ENCODE measurements around the gene KCNC2.

KCNC2 gene

DNA sequence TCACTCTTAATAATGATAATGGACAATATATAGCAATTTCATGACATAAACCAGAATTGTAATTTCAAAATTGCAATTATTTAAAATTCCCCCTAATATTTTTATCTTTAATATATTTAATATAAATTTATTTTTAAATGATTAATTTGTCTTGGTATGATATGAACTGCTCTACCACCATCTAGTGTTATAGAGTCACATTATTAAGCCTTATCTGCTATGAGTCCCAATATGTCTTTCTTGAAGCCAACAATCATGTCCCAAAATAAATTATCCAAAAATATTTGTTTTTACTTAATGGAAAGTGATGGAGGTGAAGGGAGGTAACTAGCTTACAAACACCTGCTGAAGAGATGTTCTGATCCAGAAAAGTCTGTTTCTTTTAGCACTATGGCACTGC lies 151.4 kb downstream of the KCNC2 start:
- TF ChIP-seq GATA3 (IDR thresholded peaks at IDR 0.05; ENCODE audit: low read depth, low read length), result no peak
- no peak for TF ChIP-seq GATA2 (IDR thresholded peaks at IDR 0.05; ENCODE audit: low read depth, low read length)

DNA sequence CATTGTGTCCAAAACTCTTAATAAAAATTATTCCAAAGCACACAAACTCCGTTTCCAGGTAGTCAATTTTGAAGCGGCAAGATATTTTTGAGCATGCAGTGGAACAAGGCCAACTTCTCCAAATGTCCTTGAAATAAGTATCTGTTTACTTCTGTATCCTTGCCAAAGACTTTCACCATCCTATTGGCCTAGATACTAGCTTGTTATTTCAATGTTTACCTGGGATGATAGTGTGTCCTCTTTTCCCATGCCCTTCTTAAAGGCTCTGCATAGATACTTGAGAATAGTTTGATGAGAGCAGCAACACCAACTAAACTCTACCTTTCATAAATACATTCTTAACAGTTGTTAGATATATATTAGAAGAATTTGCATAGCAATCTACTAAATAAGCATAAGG lies 160.9 kb downstream of the KCNC2 start:
- TF ChIP-seq GATA2 (IDR thresholded peaks at IDR 0.05; ENCODE audit: low read depth, low read length), result no peak
- no peak for TF ChIP-seq GATA3 (IDR thresholded peaks at IDR 0.05; ENCODE audit: low read depth, low read length)

DNA sequence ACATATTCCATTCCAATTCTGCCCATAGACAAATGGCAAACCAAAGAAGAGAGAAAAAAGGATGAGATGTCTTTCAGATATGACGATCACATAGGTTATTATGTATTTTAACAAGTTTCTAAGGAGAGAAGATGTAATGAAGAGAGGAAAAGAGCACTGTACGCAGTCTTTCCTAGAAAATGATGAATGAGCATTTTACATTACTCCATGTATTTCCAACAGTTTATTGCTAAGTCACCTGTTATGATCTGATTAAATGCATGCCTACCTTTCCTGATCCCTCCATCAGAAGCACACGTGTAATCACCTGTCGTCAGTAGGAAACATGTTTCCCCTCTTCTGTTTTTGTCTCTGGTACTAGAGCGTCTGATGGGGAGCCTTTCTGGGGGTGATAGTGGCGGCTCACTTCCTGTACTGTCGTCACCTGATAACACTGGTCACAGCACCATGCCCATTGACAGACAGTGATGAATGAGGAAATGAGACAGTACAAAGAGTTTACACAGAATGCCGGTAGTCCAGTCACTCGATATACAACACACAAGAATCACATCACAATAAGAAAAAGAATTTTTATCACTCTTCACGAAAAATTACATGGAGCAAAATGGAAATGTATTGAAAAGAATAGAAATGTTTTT lies 161.6 kb downstream of the KCNC2 start:
- TF ChIP-seq GATA2 (IDR thresholded peaks at IDR 0.05; ENCODE audit: low read depth, low read length) (no peak), GATA3 (IDR thresholded peaks at IDR 0.05; ENCODE audit: low read depth, low read length) (no peak)

DNA sequence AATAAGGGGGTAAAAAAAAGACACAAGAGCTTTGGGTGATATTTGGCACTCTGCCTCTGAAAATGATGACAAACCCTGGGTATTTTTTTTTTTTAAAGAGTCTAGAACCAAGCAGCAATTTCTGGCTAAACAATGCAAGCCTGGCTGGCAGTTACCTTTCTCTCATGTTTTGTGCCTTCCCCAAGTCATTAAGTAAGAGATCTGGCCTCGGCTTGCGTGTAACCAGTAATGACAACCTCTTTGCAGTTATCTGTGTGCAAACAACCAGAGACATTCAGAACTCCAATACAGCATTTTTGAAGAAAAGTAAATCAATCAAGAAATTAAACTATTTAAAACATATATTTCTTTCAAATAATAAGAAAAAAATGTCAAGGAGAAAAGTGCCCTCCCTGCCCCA lies 167.5 kb downstream of the KCNC2 start:
- TF ChIP-seq GATA2 (IDR thresholded peaks at IDR 0.05; ENCODE audit: low read depth, low read length) (no peak), GATA3 (IDR thresholded peaks at IDR 0.05; ENCODE audit: low read depth, low read length) (no peak)

DNA sequence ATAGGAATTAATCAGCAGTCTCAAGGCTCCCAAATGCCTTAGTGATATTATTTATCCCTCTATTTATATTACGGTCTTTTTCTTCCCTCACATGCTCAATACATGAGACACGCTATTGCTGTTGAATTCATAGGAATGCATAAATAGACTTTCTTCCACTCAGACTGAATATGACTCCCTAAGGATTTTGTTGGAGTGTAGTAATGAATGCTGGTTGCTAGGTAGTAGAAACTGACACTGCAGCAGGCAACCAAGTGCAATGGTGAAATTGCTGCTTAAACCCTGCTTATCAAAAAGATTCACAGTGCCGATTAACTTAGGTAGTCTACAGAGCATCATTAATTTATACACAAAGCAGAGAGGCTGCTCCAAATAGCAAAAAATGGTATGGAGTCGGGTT lies 168.2 kb downstream of the KCNC2 start:
- TF ChIP-seq GATA3 (IDR thresholded peaks at IDR 0.05; ENCODE audit: low read depth, low read length) (no peak), GATA2 (IDR thresholded peaks at IDR 0.05; ENCODE audit: low read depth, low read length) (no peak)

DNA sequence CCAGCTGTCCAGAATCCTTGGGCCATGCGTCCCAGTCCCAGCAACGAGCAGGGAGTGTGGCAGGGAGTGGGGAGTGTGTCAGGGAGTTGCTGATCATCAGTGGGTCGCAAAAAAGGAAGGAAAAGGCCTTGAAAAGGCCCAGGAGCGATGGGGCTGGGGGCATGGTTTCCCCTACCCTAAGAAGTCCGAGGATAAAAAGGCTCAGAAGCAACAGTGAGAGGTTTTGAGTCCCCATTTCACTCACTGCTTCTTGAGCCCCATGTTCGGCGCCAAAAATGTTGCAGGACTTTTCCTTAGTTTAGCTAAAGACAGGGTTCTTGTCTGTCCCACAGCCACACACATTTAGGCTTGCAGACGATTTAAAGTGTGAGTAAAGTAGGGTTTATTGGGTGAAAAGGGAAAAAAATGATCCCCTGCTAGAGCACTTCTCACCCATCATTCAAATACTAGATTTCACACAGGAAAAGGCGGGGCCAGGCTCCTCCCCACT lies 189.5 kb downstream of the KCNC2 start:
- TF ChIP-seq GATA2 (IDR thresholded peaks at IDR 0.05; ENCODE audit: low read depth, low read length) (no peak), GATA3 (IDR thresholded peaks at IDR 0.05; ENCODE audit: low read depth, low read length) (no peak)

DNA sequence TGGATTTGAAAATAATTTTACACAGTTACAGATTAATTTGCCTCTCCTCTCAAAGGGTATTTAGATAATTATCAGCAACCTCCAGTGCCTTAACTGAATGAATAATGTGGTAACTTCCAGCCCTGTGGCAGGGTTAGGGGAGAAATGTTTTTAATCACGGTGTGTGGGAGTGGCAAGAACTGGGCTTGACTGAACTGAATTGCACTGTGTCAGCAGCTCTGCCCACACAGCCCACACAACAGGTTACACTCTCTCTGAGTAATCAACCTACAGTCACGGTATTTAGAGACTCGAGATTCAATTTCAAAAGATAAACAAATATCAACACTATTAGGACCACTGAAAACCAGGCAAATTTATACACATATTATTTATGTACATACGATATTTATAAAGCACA lies 198.5 kb downstream of the KCNC2 start:
- no peak for TF ChIP-seq GATA2 (IDR thresholded peaks at IDR 0.05; ENCODE audit: low read depth, low read length)
- no peak for TF ChIP-seq GATA3 (IDR thresholded peaks at IDR 0.05; ENCODE audit: low read depth, low read length)

DNA sequence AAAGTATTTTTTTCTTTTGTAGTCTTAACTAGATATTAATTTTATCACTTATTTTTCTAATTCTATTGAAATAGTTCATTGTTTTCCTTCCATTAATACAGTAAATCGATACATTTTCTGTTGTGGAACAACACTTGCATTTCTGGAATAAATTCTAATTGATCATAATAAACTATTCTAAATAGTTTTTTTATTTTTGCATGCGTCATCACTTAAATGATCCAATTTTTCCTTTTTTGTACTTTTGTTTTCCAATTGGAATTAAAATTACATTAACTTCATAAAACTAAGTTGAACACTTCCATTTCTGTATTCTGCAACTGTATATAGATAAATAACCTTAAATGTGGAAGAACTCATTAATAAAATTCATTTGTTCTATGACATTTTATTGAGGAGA lies 202.5 kb downstream of the KCNC2 start:
- TF ChIP-seq GATA3 (IDR thresholded peaks at IDR 0.05; ENCODE audit: low read depth, low read length) (no peak), GATA2 (IDR thresholded peaks at IDR 0.05; ENCODE audit: low read depth, low read length) (no peak)

DNA sequence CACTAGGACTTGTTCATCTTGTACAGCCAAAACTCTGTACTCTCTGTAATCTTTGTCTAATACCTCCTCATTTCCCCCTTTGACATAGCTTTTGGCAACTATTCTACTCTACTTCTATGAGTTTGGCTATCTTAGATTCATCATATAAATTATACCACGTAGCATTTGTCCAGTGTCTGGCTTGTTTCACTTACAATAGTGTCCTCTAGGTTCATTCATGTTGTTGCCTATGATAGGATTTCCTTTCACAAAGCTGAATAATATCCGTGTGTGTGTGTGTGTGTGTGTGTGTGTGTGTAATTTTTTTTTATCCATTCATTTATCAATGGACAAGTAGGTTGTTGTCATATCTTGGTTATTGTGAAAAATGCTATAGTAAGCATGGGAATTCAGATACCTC lies 209.5 kb downstream of the KCNC2 start:
- TF ChIP-seq GATA2 (IDR thresholded peaks at IDR 0.05; ENCODE audit: low read depth, low read length) (no peak), GATA3 (IDR thresholded peaks at IDR 0.05; ENCODE audit: low read depth, low read length) (no peak)

DNA sequence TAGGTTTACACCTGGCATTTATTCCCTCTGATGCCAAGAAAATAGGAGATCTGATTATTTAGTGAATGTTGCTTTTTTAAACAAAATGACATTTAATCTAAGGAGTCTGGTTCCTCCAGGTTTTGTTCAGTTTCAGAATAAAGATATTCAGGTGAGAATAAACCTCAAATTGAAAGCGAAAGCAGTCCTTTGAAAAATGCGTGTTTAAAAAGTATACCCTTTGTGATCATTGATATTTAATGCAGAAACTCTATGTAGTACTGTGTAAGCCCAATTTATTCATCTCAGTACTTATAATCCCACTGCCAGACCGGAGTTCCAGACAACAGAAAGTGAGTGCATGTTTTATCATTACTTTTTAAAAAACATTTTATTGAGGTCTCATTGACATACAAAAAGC lies 210.2 kb downstream of the KCNC2 start:
- TF ChIP-seq GATA3 (IDR thresholded peaks at IDR 0.05; ENCODE audit: low read depth, low read length), result no peak
- TF ChIP-seq GATA2 (IDR thresholded peaks at IDR 0.05; ENCODE audit: low read depth, low read length), result no peak

Data from SH-SY5Y (cell line).